ENCODE data around the gene PRMT9.

Gene PRMT9

DNA sequence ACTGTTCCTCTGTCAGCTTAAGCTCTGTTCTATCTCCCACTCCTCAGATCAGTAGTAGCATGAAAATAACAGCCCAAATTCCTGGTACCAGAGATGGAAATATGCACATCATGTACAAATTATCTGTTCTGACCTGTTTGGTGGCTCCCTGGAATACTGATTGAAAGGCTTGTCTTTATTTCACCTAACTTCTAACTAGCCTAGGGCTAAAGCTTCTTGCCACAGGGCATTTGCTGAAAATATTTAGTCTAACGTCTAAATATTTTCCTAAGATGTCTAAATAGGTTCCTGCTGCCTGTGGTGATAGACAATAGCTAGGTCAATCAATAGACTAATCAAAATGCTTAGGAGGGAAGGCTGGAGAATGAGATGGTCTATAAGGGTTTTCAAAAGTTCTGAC, 12.9 kb upstream of the PRMT9 start:
- H3K4me1 ChIP-seq (ENCODE audit: insufficient read depth, insufficient read length), result no peaks in the 10 kb centered on the region
- no peaks in the 10 kb centered on the region for H3K9me3 ChIP-seq (ENCODE audit: insufficient read depth, low read length)
- no peaks in the 10 kb centered on the region for H3K27me3 ChIP-seq (ENCODE audit: insufficient read depth, insufficient read length)
- H3K4me3 ChIP-seq (ENCODE audit: insufficient read length, low read depth), result no peak overlapping the region
- no peak overlapping the region for H3K9ac ChIP-seq (ENCODE audit: insufficient read length, low read depth)
- TF ChIP-seq SUZ12 (IDR thresholded peaks at IDR 0.05; ENCODE audit: extremely low read depth, insufficient read depth, insufficient read length), result no peak
- TF ChIP-seq YY1 (IDR thresholded peaks at IDR 0.05; ENCODE audit: insufficient read depth, insufficient read length), result no peak
- no peak for TF ChIP-seq ZNF274 (IDR thresholded peaks at IDR 0.05; ENCODE audit: low read depth, low read length)
- DNase-seq (ENCODE audit: low read depth, low spot score), result no peak
- no peaks in the 10 kb centered on the region for H3K36me3 ChIP-seq (ENCODE audit: insufficient read depth, insufficient read length, low read length)

- Histone ChIP-seq H3K9ac (ENCODE audit: insufficient read length, low read depth) (no peak overlapping the region), H3K36me3 (ENCODE audit: insufficient read depth, insufficient read length, low read length) (no peaks in the 10 kb centered on the region), H3K4me3 (ENCODE audit: insufficient read length, low read depth) (no peak overlapping the region), H3K9me3 (ENCODE audit: insufficient read depth, low read length) (no peaks in the 10 kb centered on the region), H3K27me3 (ENCODE audit: insufficient read depth, insufficient read length) (no peaks in the 10 kb centered on the region), H3K4me1 (ENCODE audit: insufficient read depth, insufficient read length) (no peaks in the 10 kb centered on the region)
- no peak for TF ChIP-seq SUZ12 (IDR thresholded peaks at IDR 0.05; ENCODE audit: extremely low read depth, insufficient read depth, insufficient read length)
- TF ChIP-seq YY1 (IDR thresholded peaks at IDR 0.05; ENCODE audit: insufficient read depth, insufficient read length), result no peak
- no peak for TF ChIP-seq ZNF274 (IDR thresholded peaks at IDR 0.05; ENCODE audit: low read depth, low read length)
- DNase-seq (ENCODE audit: low read depth, low spot score), result no peak
Observed at GRCh38 chr4:147693218-147693617, 9.3 kb upstream of the PRMT9 start.

GRCh38 chr4:147691820-147692219, 7.9 kb upstream of the PRMT9 start:
- Histone ChIP-seq H3K9me3 (ENCODE audit: insufficient read depth, low read length) (no peaks in the 10 kb centered on the region), H3K27me3 (ENCODE audit: insufficient read depth, insufficient read length) (no peaks in the 10 kb centered on the region), H3K4me1 (ENCODE audit: insufficient read depth, insufficient read length) (no peaks in the 10 kb centered on the region), H3K36me3 (ENCODE audit: insufficient read depth, insufficient read length, low read length) (no peaks in the 10 kb centered on the region), H3K9ac (ENCODE audit: insufficient read length, low read depth) (no peak overlapping the region), H3K4me3 (ENCODE audit: insufficient read length, low read depth) (no peak overlapping the region)
- no peak for TF ChIP-seq ZNF274 (IDR thresholded peaks at IDR 0.05; ENCODE audit: low read depth, low read length)
- no peak for TF ChIP-seq SUZ12 (IDR thresholded peaks at IDR 0.05; ENCODE audit: extremely low read depth, insufficient read depth, insufficient read length)
- TF ChIP-seq YY1 (IDR thresholded peaks at IDR 0.05; ENCODE audit: insufficient read depth, insufficient read length), result no peak
- no peak for DNase-seq (ENCODE audit: low read depth, low spot score)

- TF ChIP-seq SUZ12 (IDR thresholded peaks at IDR 0.05; ENCODE audit: extremely low read depth, insufficient read depth, insufficient read length) (no peak), ZNF274 (IDR thresholded peaks at IDR 0.05; ENCODE audit: low read depth, low read length) (no peak), YY1 (IDR thresholded peaks at IDR 0.05; ENCODE audit: insufficient read depth, insufficient read length) (no peak)
- Histone ChIP-seq H3K4me1 (ENCODE audit: insufficient read depth, insufficient read length) (no peaks in the 10 kb centered on the region), H3K9ac (ENCODE audit: insufficient read length, low read depth) (no peak overlapping the region), H3K4me3 (ENCODE audit: insufficient read length, low read depth) (no peak overlapping the region), H3K27me3 (ENCODE audit: insufficient read depth, insufficient read length) (no peaks in the 10 kb centered on the region), H3K9me3 (ENCODE audit: insufficient read depth, low read length) (no peaks in the 10 kb centered on the region), H3K36me3 (ENCODE audit: insufficient read depth, insufficient read length, low read length) (no peaks in the 10 kb centered on the region)
- DNase-seq (ENCODE audit: low read depth, low spot score), result no peak
Observed at GRCh38 chr4:147689067-147689466, 5.1 kb upstream of the PRMT9 start.

GRCh38 chr4:147683188-147683591, 773 bp downstream of the PRMT9 start:
- H3K36me3 ChIP-seq (ENCODE audit: insufficient read depth, insufficient read length, low read length), result peaks cover 8% of the 10 kb centered on the region
- no peaks in the 10 kb centered on the region for H3K27me3 ChIP-seq (ENCODE audit: insufficient read depth, insufficient read length)
- DNase-seq (ENCODE audit: low read depth, low spot score), result no peak
- H3K4me1 ChIP-seq (ENCODE audit: insufficient read depth, insufficient read length), result no peaks in the 10 kb centered on the region
- no peaks in the 10 kb centered on the region for H3K9me3 ChIP-seq (ENCODE audit: insufficient read depth, low read length)
- TF ChIP-seq ZNF274 (IDR thresholded peaks at IDR 0.05; ENCODE audit: low read depth, low read length), result no peak
- no peak for TF ChIP-seq YY1 (IDR thresholded peaks at IDR 0.05; ENCODE audit: insufficient read depth, insufficient read length)
- TF ChIP-seq SUZ12 (IDR thresholded peaks at IDR 0.05; ENCODE audit: extremely low read depth, insufficient read depth, insufficient read length), result no peak
- peak overlapping the region; percentile 92 for H3K9ac ChIP-seq (ENCODE audit: insufficient read length, low read depth)
- H3K4me3 ChIP-seq (ENCODE audit: insufficient read length, low read depth), result peak overlapping the region; percentile 83

- peaks cover 8% of the 10 kb centered on the region for H3K36me3 ChIP-seq (ENCODE audit: insufficient read depth, insufficient read length, low read length)
- peak overlapping the region; percentile 92 for H3K9ac ChIP-seq (ENCODE audit: insufficient read length, low read depth)
- no peaks in the 10 kb centered on the region for H3K9me3 ChIP-seq (ENCODE audit: insufficient read depth, low read length)
Observed at GRCh38 chr4:147682755-147683154, 1.2 kb downstream of the PRMT9 start.

DNA sequence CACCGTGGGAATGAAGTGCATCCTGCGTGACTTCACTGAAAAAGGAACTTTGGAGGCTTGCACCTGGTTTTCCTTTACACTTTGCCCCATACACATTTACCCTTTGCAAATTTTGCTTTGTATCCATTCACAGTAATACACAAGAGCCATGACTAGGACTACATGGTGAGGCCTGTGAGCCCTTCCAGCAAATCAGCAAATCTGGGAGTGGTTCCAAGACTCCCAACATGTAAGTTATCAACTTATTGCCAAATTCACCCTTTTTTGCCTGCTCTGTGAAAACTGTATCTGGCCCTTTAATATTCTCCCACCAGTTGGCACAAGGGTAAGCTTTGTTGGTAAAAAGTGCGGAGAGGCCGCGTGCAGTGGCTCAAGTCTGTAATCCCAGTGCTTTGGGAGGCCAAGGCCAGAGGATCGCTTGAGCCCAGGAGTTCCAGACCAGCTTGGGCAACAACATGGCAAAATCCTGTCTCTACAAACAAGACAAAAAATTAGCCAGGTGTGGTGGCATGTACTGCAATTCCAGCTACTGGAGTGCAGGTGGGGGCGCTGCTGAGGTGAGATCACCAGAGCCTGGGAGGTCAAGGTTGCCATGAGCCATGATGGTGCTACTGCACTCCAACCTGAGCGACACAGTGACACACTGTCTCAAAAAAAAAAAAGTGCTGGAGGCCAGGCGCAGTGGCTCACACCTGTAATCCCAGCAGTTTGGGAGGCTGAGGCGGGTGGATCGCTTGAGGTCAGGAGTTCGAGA, 5.0 kb downstream of the PRMT9 start:
- H3K9ac ChIP-seq (ENCODE audit: insufficient read length, low read depth), result no peak overlapping the region
- TF ChIP-seq YY1 (IDR thresholded peaks at IDR 0.05; ENCODE audit: insufficient read depth, insufficient read length) (no peak), ZNF274 (IDR thresholded peaks at IDR 0.05; ENCODE audit: low read depth, low read length) (no peak), SUZ12 (IDR thresholded peaks at IDR 0.05; ENCODE audit: extremely low read depth, insufficient read depth, insufficient read length) (no peak)
- no peaks in the 10 kb centered on the region for H3K27me3 ChIP-seq (ENCODE audit: insufficient read depth, insufficient read length)
- no peak for DNase-seq (ENCODE audit: low read depth, low spot score)
- H3K4me1 ChIP-seq (ENCODE audit: insufficient read depth, insufficient read length), result no peaks in the 10 kb centered on the region
- H3K4me3 ChIP-seq (ENCODE audit: insufficient read length, low read depth), result no peak overlapping the region
- H3K36me3 ChIP-seq (ENCODE audit: insufficient read depth, insufficient read length, low read length), result peaks cover 8% of the 10 kb centered on the region
- no peaks in the 10 kb centered on the region for H3K9me3 ChIP-seq (ENCODE audit: insufficient read depth, low read length)

More at GRCh38 chr4:147682755-147683154, 1.2 kb downstream of the PRMT9 start:
- DNase-seq (ENCODE audit: low read depth, low spot score), result no peak
- H3K27me3 ChIP-seq (ENCODE audit: insufficient read depth, insufficient read length), result no peaks in the 10 kb centered on the region
- no peaks in the 10 kb centered on the region for H3K4me1 ChIP-seq (ENCODE audit: insufficient read depth, insufficient read length)
- no peak for TF ChIP-seq SUZ12 (IDR thresholded peaks at IDR 0.05; ENCODE audit: extremely low read depth, insufficient read depth, insufficient read length)
- no peak for TF ChIP-seq YY1 (IDR thresholded peaks at IDR 0.05; ENCODE audit: insufficient read depth, insufficient read length)
- TF ChIP-seq ZNF274 (IDR thresholded peaks at IDR 0.05; ENCODE audit: low read depth, low read length), result no peak
- H3K4me3 ChIP-seq (ENCODE audit: insufficient read length, low read depth), result no peak overlapping the region
